GM23338 (cell line): Measurements from ENCODE around the gene EXOC4. TPM values are rescaled to one million over a fixed set of nuclear protein-coding genes. Genes with fewer than 3 reads are reported as not detected.

Source experiments
- ATAC-seq: fragments of 200-7000 bp; cut with Tn5 transposase; 3 replicates; pipeline ENCODE4 v1.9.1; 2020
- DNase-seq: peaks from one replicate; pipeline ENCODE4 v3.0.0-alpha.2; 2015; ENCODE audit warnings: low spot score
- H2AFZ ChIP-seq: fragments of 200-600 bp; sonication (generic); 2 replicates; pipeline ENCODE4 v1.8.0; 2016; ENCODE audit warnings: antibody characterized with exemption, mild to moderate bottlenecking, moderate library complexity
- H3F3A ChIP-seq: fragments of 200-600 bp; sonication (generic); replicated peaks from 2 replicates; pipeline ENCODE4 v1.8.0; 2017; ENCODE audit warnings: antibody characterized with exemption, mixed run types, low read depth
- H3K27ac ChIP-seq: fragments of 200-600 bp; sonication (generic); 2 replicates; pipeline ENCODE4 v1.6.1; 2016; ENCODE audit warnings: low read depth
- H3K27me3 ChIP-seq: fragments of 200-600 bp; sonication (generic); 2 replicates; pipeline ENCODE4 v1.8.0; 2016; ENCODE audit warnings: mild to moderate bottlenecking, mixed run types, moderate library complexity; ENCODE audit not compliant: insufficient read depth
- H3K36me3 ChIP-seq: fragments of 200-600 bp; sonication (generic); 2 replicates; pipeline ENCODE4 v1.8.0; 2016; ENCODE audit warnings: mild to moderate bottlenecking; ENCODE audit not compliant: insufficient read depth
- H3K4me1 ChIP-seq: fragments of 200-600 bp; sonication (generic); 2 replicates; pipeline ENCODE4 v1.8.0; 2016; ENCODE audit warnings: mild to moderate bottlenecking, moderate library complexity; ENCODE audit not compliant: insufficient read depth
- H3K4me2 ChIP-seq: fragments of 200-600 bp; sonication (generic); 2 replicates; pipeline ENCODE4 v1.7.1; 2017; ENCODE audit warnings: mixed run types
- H3K4me3 ChIP-seq: fragments of 200-600 bp; sonication (generic); 2 replicates; pipeline ENCODE4 v1.6.1; 2016; ENCODE audit warnings: mixed run types
- H3K79me2 ChIP-seq: fragments of 200-600 bp; sonication (generic); replicated peaks from 2 replicates; pipeline ENCODE4 v1.8.0; 2017; ENCODE audit warnings: mild to moderate bottlenecking; ENCODE audit not compliant: insufficient read depth
- H3K9me2 ChIP-seq: fragments of 200-600 bp; sonication (generic); 2 replicates; pipeline ENCODE4 v1.8.0; 2017; ENCODE audit not compliant: insufficient read depth
- H4K20me1 ChIP-seq: fragments of 200-600 bp; sonication (generic); replicated peaks from 2 replicates; pipeline ENCODE4 v1.8.0; 2017; ENCODE audit warnings: mild to moderate bottlenecking; ENCODE audit not compliant: insufficient read depth
- H3K27ac Mint-ChIP-seq: 2 replicates; pipeline ENCODE4 v1.8.0; 2020; ENCODE audit warnings: inconsistent platforms, mild to moderate bottlenecking, moderate library complexity, mixed read lengths
- H3K27me3 Mint-ChIP-seq: 3 replicates; pipeline ENCODE4 v1.8.0; 2022; ENCODE audit warnings: low read depth, mild to moderate bottlenecking, moderate library complexity, mixed read lengths, inconsistent platforms; ENCODE audit not compliant: insufficient read depth, poor library complexity
- H3K36me3 Mint-ChIP-seq: 3 replicates; pipeline ENCODE4 v1.8.0; 2021; ENCODE audit warnings: low read depth, mild to moderate bottlenecking, inconsistent platforms, moderate library complexity, mixed read lengths
- H3K4me1 Mint-ChIP-seq: 3 replicates; pipeline ENCODE4 v1.8.0; 2020; ENCODE audit warnings: mild to moderate bottlenecking, inconsistent platforms, mixed read lengths
- H3K4me3 Mint-ChIP-seq: 3 replicates; pipeline ENCODE4 v1.8.0; 2021; ENCODE audit warnings: moderate library complexity, mild to moderate bottlenecking, inconsistent platforms, mixed read lengths
- H3K9me3 Mint-ChIP-seq: 3 replicates; pipeline ENCODE4 v1.8.0; 2020; ENCODE audit warnings: moderate library complexity, mild to moderate bottlenecking, inconsistent platforms, mixed read lengths
- CREB1 ChIP-seq: fragments of 250-450 bp; sonication (Bioruptor Pico); IDR thresholded peaks from 2 replicates; pipeline ENCODE4 v1.5.0; 2020; ENCODE audit warnings: low read depth, mild to moderate bottlenecking, moderate library complexity
- EZH2 ChIP-seq: fragments of 200-600 bp; sonication (generic); IDR thresholded peaks from one replicate; pipeline ENCODE4 v1.8.0; 2017; ENCODE audit warnings: antibody characterized with exemption, mild to moderate bottlenecking, low read depth; ENCODE audit not compliant: unreplicated experiment
- EZH2phosphoT487 ChIP-seq: fragments of 200-600 bp; sonication (generic); IDR thresholded peaks from one replicate; pipeline ENCODE4 v1.8.1; 2018; ENCODE audit warnings: antibody characterized with exemption; ENCODE audit not compliant: unreplicated experiment
- JUNB ChIP-seq: IDR thresholded peaks from one replicate; pipeline ENCODE4 v1.6.1; 2016; ENCODE audit warnings: antibody characterized with exemption; ENCODE audit not compliant: unreplicated experiment
- NANOG ChIP-seq: IDR thresholded peaks from 2 replicates; pipeline ENCODE4 v1.6.1; 2016; ENCODE audit warnings: antibody characterized with exemption, borderline replicate concordance
- POLR2AphosphoS5 ChIP-seq: IDR thresholded peaks from 2 replicates; pipeline ENCODE4 v1.6.1; 2016; ENCODE audit warnings: antibody characterized with exemption, low read depth
- STAT1 ChIP-seq: IDR thresholded peaks from one replicate; pipeline ENCODE4 v1.6.1; 2016; ENCODE audit warnings: antibody characterized with exemption; ENCODE audit not compliant: unreplicated experiment
- ZNF114 ChIP-seq: fragments of 250-450 bp; sonication (Bioruptor Pico); IDR thresholded peaks from 2 replicates; pipeline ENCODE4 v1.5.0; 2020; ENCODE audit warnings: mild to moderate bottlenecking, moderate library complexity
- ZNF331 ChIP-seq: fragments of 250-450 bp; sonication (Bioruptor Pico); IDR thresholded peaks from 2 replicates; pipeline ENCODE4 v1.5.0; 2020; ENCODE audit warnings: low read depth, mild to moderate bottlenecking, moderate library complexity
- polyA plus RNA-seq: library from polyadenylated mRNA; unstranded; fragments of >200 nt; fragmentation: Nextera tagmentation; extraction: Ambion mirVana; gene quantifications from 2 replicates; pipeline ENCODE4 v1.2.1, GENCODE V29; 2016
- total RNA-seq: library from RNA; depleted of rRNA; stranded (reverse); fragments of >200 nt; shearing (Covaris generic); gene quantifications from 2 replicates; pipeline ENCODE4 v1.2.3, GENCODE V29; 2014
- TF ChIP-seq, protein P1 (sequence below): fragments of 250-450 bp; sonication (Bioruptor Pico); IDR thresholded peaks from 2 replicates; pipeline ENCODE4 v1.5.0; 2020; ENCODE audit warnings: mild to moderate bottlenecking, moderate library complexity
- TF ChIP-seq, protein P2 (sequence below): IDR thresholded peaks from 2 replicates; pipeline ENCODE4 v1.6.1; 2016; ENCODE audit warnings: antibody characterized with exemption
- TF ChIP-seq, protein P3 (sequence below): IDR thresholded peaks from one replicate; pipeline ENCODE4 v1.6.1; 2018; ENCODE audit warnings: antibody characterized with exemption; ENCODE audit not compliant: unreplicated experiment
- TF ChIP-seq, protein P4 (sequence below), 2 experiments: fragments of 200-600 bp in 1 of 2; sonication (generic) in 1 of 2; conservative IDR thresholded peaks; 2 replicates each; pipeline versions ENCODE4 v1.5.1 to v1.6.1; 2016 to 2017; ENCODE audit warnings: antibody characterized with exemption in 2 of 2, low read depth in 2 of 2, mild to moderate bottlenecking in 2 of 2, moderate library complexity in 1 of 2

Gene EXOC4
- total and polyA plus RNA-seq, 2 experiments from 2014 or later: 37.5 to 52.7 TPM

DNA sequence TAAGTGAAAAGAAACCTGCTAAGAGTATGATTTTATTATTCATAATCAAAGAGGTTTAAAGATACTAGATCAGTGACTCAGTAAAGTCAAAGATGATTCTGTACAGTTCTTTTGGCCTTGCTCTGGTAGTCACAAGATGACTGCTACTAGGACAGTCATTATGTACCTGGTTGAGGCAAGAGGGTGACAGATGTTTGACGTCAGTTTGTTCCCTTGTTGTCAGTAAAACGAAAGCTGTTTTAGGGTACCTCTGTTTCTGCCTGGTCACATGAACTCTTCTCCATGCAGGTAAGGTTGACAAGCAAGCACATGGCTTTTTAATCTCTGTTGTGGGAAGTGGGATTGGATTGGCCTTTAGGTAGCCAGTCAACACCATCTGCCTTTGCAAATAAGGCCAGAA is 308.0 kb downstream of the EXOC4 start:
- Histone ChIP-seq H3K4me3 (no peak overlapping the region), H2AFZ (no peak overlapping the region), H4K20me1 (no peaks in the 10 kb centered on the region), H3K36me3 (no peaks in the 10 kb centered on the region), H3K79me2 (no peaks in the 10 kb centered on the region), H3K4me1 (peaks cover 11% of the 10 kb centered on the region; the same call in 1 of the 2 replicates), H3F3A (no peaks in the 10 kb centered on the region), H3K4me2 (no peak overlapping the region), H3K27ac (no peak overlapping the region), H3K27me3 (no peaks in the 10 kb centered on the region), H3K9me2 (no peaks in the 10 kb centered on the region; the same call in 1 of the 2 replicates)
- Mint-ChIP-seq H3K36me3 (no peaks in the 10 kb centered on the region), H3K4me3 (no peak overlapping the region), H3K27me3 (peaks cover 2% of the 10 kb centered on the region), H3K27ac (no peak overlapping the region), H3K9me3 (no peaks in the 10 kb centered on the region), H3K4me1 (peaks cover 13% of the 10 kb centered on the region)
- ATAC-seq: no peak
- no peak for DNase-seq
- TF ChIP-seq POLR2AphosphoS5 (no peak), ZNF331 (CRISPR knock-in tag) (no peak), EZH2 (no peak), EZH2phosphoT487 (no peak), NANOG (no peak), STAT1 (no peak), ZNF114 (no peak), CREB1 (CRISPR knock-in tag) (no peak), JUNB (no peak)
- TF ChIP-seq, protein P1, sequence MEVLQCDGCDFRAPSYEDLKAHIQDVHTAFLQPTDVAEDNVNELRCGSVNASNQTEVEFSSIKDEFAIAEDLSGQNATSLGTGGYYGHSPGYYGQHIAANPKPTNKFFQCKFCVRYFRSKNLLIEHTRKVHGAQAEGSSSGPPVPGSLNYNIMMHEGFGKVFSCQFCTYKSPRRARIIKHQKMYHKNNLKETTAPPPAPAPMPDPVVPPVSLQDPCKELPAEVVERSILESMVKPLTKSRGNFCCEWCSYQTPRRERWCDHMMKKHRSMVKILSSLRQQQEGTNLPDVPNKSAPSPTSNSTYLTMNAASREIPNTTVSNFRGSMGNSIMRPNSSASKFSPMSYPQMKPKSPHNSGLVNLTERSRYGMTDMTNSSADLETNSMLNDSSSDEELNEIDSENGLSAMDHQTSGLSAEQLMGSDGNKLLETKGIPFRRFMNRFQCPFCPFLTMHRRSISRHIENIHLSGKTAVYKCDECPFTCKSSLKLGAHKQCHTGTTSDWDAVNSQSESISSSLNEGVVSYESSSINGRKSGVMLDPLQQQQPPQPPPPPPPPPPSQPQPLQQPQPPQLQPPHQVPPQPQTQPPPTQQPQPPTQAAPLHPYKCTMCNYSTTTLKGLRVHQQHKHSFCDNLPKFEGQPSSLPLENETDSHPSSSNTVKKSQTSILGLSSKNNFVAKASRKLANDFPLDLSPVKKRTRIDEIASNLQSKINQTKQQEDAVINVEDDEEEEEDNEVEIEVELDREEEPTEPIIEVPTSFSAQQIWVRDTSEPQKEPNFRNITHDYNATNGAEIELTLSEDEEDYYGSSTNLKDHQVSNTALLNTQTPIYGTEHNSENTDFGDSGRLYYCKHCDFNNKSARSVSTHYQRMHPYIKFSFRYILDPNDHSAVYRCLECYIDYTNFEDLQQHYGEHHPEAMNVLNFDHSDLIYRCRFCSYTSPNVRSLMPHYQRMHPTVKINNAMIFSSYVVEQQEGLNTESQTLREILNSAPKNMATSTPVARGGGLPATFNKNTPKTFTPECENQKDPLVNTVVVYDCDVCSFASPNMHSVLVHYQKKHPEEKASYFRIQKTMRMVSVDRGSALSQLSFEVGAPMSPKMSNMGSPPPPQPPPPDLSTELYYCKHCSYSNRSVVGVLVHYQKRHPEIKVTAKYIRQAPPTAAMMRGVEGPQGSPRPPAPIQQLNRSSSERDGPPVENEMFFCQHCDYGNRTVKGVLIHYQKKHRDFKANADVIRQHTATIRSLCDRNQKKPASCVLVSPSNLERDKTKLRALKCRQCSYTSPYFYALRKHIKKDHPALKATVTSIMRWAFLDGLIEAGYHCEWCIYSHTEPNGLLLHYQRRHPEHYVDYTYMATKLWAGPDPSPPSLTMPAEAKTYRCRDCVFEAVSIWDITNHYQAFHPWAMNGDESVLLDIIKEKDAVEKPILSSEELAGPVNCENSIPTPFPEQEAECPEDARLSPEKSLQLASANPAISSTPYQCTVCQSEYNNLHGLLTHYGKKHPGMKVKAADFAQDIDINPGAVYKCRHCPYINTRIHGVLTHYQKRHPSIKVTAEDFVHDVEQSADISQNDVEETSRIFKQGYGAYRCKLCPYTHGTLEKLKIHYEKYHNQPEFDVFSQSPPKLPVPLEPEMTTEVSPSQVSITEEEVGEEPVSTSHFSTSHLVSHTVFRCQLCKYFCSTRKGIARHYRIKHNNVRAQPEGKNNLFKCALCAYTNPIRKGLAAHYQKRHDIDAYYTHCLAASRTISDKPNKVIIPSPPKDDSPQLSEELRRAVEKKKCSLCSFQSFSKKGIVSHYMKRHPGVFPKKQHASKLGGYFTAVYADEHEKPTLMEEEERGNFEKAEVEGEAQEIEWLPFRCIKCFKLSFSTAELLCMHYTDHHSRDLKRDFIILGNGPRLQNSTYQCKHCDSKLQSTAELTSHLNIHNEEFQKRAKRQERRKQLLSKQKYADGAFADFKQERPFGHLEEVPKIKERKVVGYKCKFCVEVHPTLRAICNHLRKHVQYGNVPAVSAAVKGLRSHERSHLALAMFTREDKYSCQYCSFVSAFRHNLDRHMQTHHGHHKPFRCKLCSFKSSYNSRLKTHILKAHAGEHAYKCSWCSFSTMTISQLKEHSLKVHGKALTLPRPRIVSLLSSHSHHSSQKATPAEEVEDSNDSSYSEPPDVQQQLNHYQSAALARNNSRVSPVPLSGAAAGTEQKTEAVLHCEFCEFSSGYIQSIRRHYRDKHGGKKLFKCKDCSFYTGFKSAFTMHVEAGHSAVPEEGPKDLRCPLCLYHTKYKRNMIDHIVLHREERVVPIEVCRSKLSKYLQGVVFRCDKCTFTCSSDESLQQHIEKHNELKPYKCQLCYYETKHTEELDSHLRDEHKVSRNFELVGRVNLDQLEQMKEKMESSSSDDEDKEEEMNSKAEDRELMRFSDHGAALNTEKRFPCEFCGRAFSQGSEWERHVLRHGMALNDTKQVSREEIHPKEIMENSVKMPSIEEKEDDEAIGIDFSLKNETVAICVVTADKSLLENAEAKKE (CRISPR knock-in tag): no peak
- TF ChIP-seq, protein P2, sequence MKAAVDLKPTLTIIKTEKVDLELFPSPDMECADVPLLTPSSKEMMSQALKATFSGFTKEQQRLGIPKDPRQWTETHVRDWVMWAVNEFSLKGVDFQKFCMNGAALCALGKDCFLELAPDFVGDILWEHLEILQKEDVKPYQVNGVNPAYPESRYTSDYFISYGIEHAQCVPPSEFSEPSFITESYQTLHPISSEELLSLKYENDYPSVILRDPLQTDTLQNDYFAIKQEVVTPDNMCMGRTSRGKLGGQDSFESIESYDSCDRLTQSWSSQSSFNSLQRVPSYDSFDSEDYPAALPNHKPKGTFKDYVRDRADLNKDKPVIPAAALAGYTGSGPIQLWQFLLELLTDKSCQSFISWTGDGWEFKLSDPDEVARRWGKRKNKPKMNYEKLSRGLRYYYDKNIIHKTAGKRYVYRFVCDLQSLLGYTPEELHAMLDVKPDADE: no peak
- TF ChIP-seq, protein P3, sequence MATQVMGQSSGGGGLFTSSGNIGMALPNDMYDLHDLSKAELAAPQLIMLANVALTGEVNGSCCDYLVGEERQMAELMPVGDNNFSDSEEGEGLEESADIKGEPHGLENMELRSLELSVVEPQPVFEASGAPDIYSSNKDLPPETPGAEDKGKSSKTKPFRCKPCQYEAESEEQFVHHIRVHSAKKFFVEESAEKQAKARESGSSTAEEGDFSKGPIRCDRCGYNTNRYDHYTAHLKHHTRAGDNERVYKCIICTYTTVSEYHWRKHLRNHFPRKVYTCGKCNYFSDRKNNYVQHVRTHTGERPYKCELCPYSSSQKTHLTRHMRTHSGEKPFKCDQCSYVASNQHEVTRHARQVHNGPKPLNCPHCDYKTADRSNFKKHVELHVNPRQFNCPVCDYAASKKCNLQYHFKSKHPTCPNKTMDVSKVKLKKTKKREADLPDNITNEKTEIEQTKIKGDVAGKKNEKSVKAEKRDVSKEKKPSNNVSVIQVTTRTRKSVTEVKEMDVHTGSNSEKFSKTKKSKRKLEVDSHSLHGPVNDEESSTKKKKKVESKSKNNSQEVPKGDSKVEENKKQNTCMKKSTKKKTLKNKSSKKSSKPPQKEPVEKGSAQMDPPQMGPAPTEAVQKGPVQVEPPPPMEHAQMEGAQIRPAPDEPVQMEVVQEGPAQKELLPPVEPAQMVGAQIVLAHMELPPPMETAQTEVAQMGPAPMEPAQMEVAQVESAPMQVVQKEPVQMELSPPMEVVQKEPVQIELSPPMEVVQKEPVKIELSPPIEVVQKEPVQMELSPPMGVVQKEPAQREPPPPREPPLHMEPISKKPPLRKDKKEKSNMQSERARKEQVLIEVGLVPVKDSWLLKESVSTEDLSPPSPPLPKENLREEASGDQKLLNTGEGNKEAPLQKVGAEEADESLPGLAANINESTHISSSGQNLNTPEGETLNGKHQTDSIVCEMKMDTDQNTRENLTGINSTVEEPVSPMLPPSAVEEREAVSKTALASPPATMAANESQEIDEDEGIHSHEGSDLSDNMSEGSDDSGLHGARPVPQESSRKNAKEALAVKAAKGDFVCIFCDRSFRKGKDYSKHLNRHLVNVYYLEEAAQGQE: no peak
- TF ChIP-seq, protein P4, sequence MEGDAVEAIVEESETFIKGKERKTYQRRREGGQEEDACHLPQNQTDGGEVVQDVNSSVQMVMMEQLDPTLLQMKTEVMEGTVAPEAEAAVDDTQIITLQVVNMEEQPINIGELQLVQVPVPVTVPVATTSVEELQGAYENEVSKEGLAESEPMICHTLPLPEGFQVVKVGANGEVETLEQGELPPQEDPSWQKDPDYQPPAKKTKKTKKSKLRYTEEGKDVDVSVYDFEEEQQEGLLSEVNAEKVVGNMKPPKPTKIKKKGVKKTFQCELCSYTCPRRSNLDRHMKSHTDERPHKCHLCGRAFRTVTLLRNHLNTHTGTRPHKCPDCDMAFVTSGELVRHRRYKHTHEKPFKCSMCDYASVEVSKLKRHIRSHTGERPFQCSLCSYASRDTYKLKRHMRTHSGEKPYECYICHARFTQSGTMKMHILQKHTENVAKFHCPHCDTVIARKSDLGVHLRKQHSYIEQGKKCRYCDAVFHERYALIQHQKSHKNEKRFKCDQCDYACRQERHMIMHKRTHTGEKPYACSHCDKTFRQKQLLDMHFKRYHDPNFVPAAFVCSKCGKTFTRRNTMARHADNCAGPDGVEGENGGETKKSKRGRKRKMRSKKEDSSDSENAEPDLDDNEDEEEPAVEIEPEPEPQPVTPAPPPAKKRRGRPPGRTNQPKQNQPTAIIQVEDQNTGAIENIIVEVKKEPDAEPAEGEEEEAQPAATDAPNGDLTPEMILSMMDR (conservative IDR thresholded peaks at IDR 0.05; ENCODE audit: low read depth in 2 of 2): no peak
